Panc1 (cell line): ENCODE measurements around the gene LSS. TPM values are rescaled to one million over a fixed set of nuclear protein-coding genes. Genes with fewer than 3 reads are reported as not detected.

Source experiments
- ATAC-seq: fragments of 200-7000 bp; cut with Tn5 transposase; 2 replicates; pipeline ENCODE4 v1.9.1; 2020; ENCODE audit warnings: mild to moderate bottlenecking, moderate library complexity
- BruUV-seq: library from RNA; stranded (reverse); fragments of 400-500 nt; replicated peaks from 2 replicates; lab custom pipeline; 2021; lab: Mats Ljungman, UMichigan
- CTCF ChIA-PET: fragments of 300-600 bp; sonication (Branson Sonifier 250); formaldehyde crosslinking; loops from one replicate; lab custom pipeline; 2022; ENCODE audit warnings: antibody characterized with exemption; lab: Charles Lee
- POLR2A ChIA-PET: fragments of 300-600 bp; sonication (Branson Sonifier 250); formaldehyde crosslinking; loops from one replicate; lab custom pipeline; 2022; ENCODE audit warnings: antibody characterized with exemption; lab: Charles Lee
- DNase-seq: peaks from one replicate; pipeline ENCODE4 v3.0.0-alpha.2; 2010; ENCODE audit warnings: low read depth, low spot score
- H3K27ac ChIP-seq: 2 replicates; pipeline ENCODE4 v1.5.1; 2011; ENCODE audit warnings: mild to moderate bottlenecking, low read length, inconsistent platforms
- H3K27me3 ChIP-seq: fragments of 200-500 bp; sonication (Bioruptor generic); 2 replicates; pipeline ENCODE4 v1.6.0; 2014; ENCODE audit warnings: low read length, inconsistent platforms; ENCODE audit not compliant: control insufficient read depth, insufficient read depth
- H3K36me3 ChIP-seq: fragments of 200-500 bp; sonication (Bioruptor generic); 2 replicates; pipeline ENCODE4 v1.5.1; 2014; ENCODE audit warnings: inconsistent platforms, mild to moderate bottlenecking, low read length, moderate library complexity; ENCODE audit not compliant: control insufficient read depth, insufficient read depth
- H3K4me1 ChIP-seq: 2 replicates; pipeline ENCODE4 v1.5.1; 2011; ENCODE audit warnings: inconsistent platforms, mild to moderate bottlenecking, low read length, moderate library complexity; ENCODE audit not compliant: control insufficient read depth, insufficient read depth
- H3K4me3 ChIP-seq, 2 experiments: 2 replicates each; pipeline ENCODE4 v1.5.1; 2011 to 2012; ENCODE audit warnings: low read depth in 2 of 2, low read length in 2 of 2, mild to moderate bottlenecking in 2 of 2, inconsistent platforms in 1 of 2, moderate library complexity in 1 of 2
- H3K9me3 ChIP-seq: fragments of 200-500 bp; sonication (Bioruptor generic); 2 replicates; pipeline ENCODE4 v1.5.1; 2014; ENCODE audit warnings: low read depth, mild to moderate bottlenecking, inconsistent platforms, low read length, moderate library complexity; ENCODE audit not compliant: control insufficient read depth, insufficient read depth
- CTCF ChIP-seq: fragments of 450-650 bp; IDR thresholded peaks from 2 replicates; pipeline ENCODE4 v1.5.1; 2017; ENCODE audit warnings: mild to moderate bottlenecking
- POLR2AphosphoS5 ChIP-seq: IDR thresholded peaks from 2 replicates; pipeline ENCODE4 v1.6.1; 2012; ENCODE audit warnings: mild to moderate bottlenecking, low read depth, low read length, moderate library complexity
- SIN3A ChIP-seq: IDR thresholded peaks from 2 replicates; pipeline ENCODE4 v1.6.1; 2012; ENCODE audit warnings: low read depth, mild to moderate bottlenecking, low read length, moderate library complexity, borderline replicate concordance; ENCODE audit not compliant: insufficient read depth
- TCF7L2 ChIP-seq: IDR thresholded peaks from 2 replicates; pipeline ENCODE4 v1.6.1; 2011; ENCODE audit warnings: mild to moderate bottlenecking, low read depth, low read length, inconsistent platforms
- in situ Hi-C: cut with HindIII; loops from 2 replicates; pipeline ENCODE4 v1.10.0; 2016; ENCODE audit warnings: low sequenced_read_pairs, low pct_unique_long_range_greater_than_20kb
- intact Hi-C: fragments of 100-400 bp; cut with micrococcal nuclease; formaldehyde crosslinking; loops from one replicate; pipeline ENCODE4 v1.10.0; 2022; ENCODE audit not compliant: unreplicated experiment
- total RNA-seq: library from RNA; stranded (reverse); gene quantifications from one replicate; pipeline ENCODE4 v1.2.1, GENCODE V29; 2021; ENCODE audit not compliant: unreplicated experiment
- TF ChIP-seq, protein P1 (sequence below), 2 experiments: IDR thresholded peaks; 2 replicates each; pipeline ENCODE4 v1.6.1; 2011 to 2012; ENCODE audit warnings: low read depth in 2 of 2, control low read depth in 1 of 2, low read length in 1 of 2, mild to moderate bottlenecking in 1 of 2, moderate library complexity in 1 of 2; ENCODE audit not compliant: insufficient read depth in 1 of 2

The LSS gene
- total RNA-seq, 1 experiment from 2014 or later: 111 TPM

DNA sequence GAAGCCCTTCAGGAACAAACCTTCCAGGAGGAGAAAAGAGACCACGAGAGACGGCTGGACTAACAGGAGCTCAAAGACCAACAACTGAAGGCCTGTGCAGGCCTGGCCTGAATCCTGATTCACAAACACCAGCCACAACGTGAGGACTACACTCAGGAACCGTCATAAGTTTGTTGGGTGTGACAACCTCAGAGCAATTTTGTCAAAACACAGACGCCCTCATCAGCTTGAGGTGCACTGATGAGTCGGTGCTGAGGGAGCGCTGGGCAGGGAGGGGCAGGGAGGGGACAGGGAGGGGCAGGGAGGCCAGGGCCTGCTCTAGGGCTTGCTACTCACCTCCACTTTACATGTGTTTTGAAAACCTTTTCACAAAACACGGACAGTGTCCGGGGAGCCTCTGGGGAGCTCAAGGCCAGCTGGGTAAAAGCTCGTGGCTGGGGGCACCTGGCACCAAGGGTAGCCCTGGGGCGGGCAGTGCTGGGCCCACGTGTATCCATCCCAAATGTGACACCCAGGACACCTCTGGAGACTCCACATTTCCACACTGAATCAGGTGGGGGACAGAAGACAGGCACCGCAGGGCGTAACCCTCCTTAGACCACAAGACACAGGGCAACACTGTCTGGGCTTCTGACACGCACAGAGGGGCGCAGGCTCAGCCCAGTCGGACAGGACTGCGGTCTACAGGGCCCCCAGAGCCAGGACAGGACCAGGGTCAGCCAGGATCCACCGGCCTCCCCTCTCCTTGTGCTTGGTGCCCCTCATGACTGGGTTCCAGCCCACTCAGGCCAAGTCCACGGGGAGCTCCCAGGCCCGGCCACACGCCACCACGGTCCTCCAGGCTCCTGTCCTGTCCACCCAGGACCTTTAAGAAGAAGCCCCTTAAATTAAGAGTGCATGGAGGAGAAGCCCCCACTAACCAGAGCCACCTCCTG is 16.5 kb downstream of the LSS start:
- TF ChIP-seq CTCF: no peak
- no peak for TF ChIP-seq SIN3A
- TF ChIP-seq, protein P1, sequence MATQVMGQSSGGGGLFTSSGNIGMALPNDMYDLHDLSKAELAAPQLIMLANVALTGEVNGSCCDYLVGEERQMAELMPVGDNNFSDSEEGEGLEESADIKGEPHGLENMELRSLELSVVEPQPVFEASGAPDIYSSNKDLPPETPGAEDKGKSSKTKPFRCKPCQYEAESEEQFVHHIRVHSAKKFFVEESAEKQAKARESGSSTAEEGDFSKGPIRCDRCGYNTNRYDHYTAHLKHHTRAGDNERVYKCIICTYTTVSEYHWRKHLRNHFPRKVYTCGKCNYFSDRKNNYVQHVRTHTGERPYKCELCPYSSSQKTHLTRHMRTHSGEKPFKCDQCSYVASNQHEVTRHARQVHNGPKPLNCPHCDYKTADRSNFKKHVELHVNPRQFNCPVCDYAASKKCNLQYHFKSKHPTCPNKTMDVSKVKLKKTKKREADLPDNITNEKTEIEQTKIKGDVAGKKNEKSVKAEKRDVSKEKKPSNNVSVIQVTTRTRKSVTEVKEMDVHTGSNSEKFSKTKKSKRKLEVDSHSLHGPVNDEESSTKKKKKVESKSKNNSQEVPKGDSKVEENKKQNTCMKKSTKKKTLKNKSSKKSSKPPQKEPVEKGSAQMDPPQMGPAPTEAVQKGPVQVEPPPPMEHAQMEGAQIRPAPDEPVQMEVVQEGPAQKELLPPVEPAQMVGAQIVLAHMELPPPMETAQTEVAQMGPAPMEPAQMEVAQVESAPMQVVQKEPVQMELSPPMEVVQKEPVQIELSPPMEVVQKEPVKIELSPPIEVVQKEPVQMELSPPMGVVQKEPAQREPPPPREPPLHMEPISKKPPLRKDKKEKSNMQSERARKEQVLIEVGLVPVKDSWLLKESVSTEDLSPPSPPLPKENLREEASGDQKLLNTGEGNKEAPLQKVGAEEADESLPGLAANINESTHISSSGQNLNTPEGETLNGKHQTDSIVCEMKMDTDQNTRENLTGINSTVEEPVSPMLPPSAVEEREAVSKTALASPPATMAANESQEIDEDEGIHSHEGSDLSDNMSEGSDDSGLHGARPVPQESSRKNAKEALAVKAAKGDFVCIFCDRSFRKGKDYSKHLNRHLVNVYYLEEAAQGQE (IDR thresholded peaks at IDR 0.05; ENCODE audit: insufficient read depth in 1 of 2, low read depth in 2 of 2, low read length in 1 of 2): no peak
- DNase-seq: no peak

DNA sequence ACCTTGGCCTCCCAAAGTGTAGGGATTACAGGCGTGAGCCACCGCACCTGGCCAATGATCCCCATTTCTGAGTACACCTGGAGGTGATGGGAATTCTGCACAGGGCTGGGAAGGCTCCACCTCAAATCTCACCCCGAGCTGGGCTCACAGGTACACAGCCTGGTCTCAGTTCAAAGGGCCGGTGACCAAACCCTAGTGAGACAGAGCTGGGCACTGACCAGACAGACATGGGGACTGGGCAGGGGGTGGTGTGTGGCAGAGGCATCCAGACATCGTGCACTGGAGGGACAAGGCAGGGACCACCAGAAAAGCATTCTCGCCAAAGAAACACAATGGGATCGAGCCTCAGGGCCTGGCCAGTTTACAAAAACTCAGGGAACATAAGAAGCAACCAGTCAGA is 17.2 kb downstream of the LSS start:
- CTCF ChIA-PET: interaction anchor here (0.6 to 2.0 kb wide), 2 partner anchors 68 to 309 kb away, joined by 4 read pairs; no protein-coding TSS in a partner anchor
- H3K4me1 ChIP-seq: no peaks in the 10 kb centered on the region
- no peak overlapping the region for H3K27ac ChIP-seq
- in situ Hi-C loops (no loop called here), intact Hi-C loops (no loop called here)
- DNase-seq (no peak), ATAC-seq (no peak)
- no peaks in the 10 kb centered on the region for H3K36me3 ChIP-seq
- TF ChIP-seq CTCF (no peak), TCF7L2 (no peak), SIN3A (no peak), POLR2AphosphoS5 (no peak)
- TF ChIP-seq, protein P1 (IDR thresholded peaks at IDR 0.05; ENCODE audit: insufficient read depth in 1 of 2, low read depth in 2 of 2, low read length in 1 of 2): no peak
- H3K4me3 ChIP-seq: no peak overlapping the region
- BruUV-seq: no TSS peak
- H3K27me3 ChIP-seq: no peaks in the 10 kb centered on the region
- POLR2A ChIA-PET: no interaction called here
- no peaks in the 10 kb centered on the region for H3K9me3 ChIP-seq

More for the DNA sequence above, 16.5 kb downstream of the LSS start:
- H3K27ac ChIP-seq: no peak overlapping the region
- in situ Hi-C loops (no loop called here), intact Hi-C loops (no loop called here)
- H3K27me3 ChIP-seq: no peaks in the 10 kb centered on the region
- no peak for ATAC-seq
- no peaks in the 10 kb centered on the region for H3K36me3 ChIP-seq
- ChIA-PET CTCF (interaction anchor here (2.0 kb wide), 1 partner anchor 69 kb away, joined by 4 read pairs; no protein-coding TSS in a partner anchor), POLR2A (no interaction called here)
- no peaks in the 10 kb centered on the region for H3K9me3 ChIP-seq
- no peaks in the 10 kb centered on the region for H3K4me1 ChIP-seq
- no peak overlapping the region for H3K4me3 ChIP-seq
- no TSS peak for BruUV-seq
